Kasumi-1 (cell line): ENCODE measurements around the gene LEAP2.

Experiments used
- DNase-seq, 2 experiments: peaks; one replicate each; lab custom pipeline; 2025; lab: John Stamatoyannopoulos, UW

LEAP2 gene

DNA sequence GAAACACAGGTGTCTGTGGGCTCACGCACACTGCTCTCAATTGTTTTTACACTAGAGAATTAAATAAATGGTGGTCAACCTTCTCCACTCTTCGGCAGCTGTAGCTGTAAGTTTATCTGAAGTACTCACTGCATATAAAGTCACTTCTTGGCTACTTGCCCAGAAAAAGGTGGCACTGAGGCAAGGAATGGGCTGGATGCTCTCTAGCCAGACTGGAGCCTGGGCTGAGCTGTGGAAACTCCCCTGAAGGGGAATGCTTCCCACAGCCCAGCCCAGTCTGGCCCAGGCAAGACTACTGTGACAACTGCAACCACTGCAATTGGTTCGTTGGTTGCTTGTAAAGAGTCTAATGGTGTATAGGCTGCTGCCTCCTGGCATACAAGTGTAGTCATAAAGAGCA lies 4.5 kb downstream of the LEAP2 start:
- DNase-seq = no peak

DNA sequence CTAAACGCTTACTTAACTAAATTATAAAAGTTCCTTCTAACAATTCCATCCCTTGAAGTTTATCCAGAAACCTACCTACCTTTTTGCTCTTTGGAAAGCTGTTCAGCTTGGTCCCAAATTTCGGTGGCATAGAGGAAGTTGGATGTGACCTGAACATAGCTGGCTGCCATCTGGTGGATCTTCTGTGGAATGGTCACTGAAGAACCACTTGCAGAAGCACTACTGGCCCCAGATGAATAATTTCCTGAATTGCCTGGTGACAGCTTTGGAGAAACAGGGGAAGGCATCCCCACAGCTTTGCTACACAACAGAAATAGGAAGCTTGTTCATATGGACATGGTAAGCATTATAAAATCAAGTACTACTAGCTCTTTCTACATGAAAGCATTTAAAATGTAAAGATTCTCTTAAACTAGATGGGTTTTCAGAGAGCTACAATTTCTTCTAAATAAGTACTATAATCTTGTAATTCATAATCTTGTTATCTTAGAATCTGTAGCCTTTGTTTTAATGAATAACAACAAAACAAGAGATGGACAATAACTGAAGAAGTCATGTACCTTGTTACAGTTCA lies 9.9 kb downstream of the LEAP2 start:
- peak; percentile 91 to 96 for DNase-seq

DNA sequence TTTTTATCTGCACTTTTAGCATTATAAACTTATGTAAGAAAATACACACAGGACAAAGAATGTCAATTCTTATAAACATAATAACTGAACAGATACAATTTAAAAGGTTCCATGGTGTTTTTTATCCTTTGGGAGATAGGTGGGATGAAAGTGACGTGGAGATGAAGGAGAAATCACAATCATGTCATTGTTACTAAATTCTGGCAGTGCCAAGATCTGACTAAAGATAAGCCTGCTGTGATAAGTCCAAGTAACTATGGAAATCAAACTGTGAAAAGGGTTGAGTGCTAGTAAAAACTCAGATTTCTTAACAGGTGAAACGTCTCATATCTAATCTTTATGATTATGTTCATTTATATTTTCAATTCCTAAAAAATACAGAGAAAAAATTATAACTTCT lies 11.1 kb downstream of the LEAP2 start:
- no peak for DNase-seq

DNA sequence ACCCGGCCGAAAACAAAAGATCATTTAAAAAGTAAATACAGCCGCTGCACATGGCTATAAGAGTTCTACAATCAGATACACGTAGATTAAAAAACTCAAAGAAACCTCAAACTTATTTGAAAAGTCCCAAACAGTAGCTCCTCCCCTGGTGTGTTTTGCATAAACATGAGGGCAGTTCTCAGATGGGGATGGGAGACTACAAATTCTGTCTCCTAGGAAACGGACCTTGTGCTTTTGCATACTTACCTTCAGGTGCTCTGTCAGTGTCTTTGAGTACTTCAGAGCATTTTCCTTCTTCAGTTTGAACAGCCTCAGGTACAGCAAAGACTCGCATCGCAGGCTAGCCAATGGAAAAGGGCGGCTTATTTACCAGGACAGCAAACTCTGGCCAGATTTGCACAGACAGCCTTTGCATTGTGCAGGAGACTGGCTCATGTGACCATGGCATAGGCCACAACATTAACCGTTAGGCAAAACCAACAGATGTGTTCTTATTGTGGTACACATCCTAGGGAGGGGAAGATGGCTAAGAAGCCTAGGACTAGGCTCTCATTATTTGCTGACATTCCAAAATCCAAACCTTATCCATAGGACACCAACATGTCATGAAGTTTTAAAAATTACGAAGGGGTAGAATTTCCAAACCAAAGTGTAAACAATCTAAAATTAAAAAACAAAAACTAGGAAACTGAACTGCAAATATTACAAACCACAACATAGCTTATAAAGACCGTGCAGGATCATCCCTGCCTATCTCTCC lies 12.8 kb downstream of the LEAP2 start:
- DNase-seq = no peak

DNA sequence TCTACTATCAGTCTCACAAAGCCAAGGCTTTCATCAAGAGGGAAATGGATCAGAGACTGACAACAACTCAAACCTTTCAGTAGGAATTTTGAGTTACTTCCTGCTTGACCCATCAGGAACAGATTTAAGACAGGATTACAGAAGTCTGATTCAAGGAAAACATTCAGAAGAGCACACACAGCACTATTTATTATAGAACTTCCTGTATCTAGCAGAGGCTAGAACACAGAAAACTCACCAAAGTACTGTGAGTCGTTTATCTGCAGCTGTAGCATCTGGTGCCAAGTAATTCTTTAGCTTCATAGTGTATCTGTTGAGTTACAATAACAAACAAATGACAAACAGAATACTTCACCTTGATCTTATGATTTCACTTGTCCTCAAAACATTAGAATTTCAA lies 13.8 kb downstream of the LEAP2 start:
- no peak for DNase-seq

DNA sequence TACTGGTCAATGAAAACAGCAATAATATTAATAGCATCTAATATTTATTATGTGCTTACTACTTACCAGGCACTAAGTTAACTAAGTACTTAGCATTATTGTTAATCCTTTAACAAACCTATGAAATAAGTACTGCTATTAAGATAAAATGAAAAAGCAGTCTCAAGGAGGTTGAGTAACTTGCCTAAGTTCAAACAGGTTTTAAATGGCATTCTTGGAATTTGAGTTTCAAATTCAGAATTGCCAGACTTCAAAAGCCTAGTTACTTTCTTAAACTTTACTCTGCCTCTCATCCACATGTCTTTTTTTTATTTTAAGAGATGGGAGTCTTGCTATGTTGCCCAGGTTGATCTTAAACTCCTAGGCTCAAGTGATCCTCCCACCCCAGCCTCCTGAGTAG lies 16.0 kb downstream of the LEAP2 start:
- no peak for DNase-seq

DNA sequence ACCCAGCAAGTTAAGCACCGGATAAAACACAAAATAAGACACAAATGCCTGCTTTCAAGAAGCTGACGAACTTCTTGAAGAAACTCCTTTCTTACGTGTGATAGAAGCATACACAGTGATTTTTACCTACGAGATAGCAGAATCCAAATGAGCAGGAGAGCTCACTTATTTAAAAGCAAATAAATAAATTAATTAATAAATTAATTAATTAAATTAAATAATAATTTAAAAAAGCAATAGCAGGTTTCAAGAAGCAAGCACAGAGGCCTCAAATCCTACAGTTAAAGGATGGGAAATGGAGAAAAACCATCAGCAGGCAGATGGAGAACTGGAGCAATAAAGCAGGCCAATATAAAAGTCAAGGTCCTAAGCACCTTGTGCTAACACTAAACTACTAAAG lies 17.3 kb downstream of the LEAP2 start:
- no peak for DNase-seq

DNA sequence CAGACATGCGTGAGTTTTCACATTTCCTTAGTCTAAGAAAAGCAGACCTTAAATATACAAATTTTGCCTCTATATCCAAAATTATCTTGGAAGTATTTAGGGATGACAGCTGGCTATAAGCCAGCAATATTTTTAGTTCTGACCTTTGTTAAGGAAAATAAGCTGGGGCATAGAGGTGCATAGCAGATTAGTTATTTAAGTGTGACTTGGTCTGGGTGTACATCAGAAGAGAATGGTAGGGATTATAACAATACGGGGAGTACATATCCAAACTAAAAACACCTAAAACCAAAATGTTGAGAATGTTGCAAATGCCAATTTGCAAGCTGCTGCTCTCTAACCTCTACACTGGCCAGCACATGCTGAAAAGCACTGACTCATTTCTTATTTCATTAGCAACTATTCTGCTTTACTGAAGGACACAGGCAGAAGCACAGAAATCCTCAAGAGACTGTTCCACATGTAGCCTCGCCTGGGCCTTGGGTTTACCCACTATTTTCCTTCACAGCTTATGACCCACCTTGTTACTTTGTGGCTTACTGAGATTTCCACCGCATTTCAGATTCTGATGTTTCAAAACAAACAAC lies 22.3 kb downstream of the LEAP2 start:
- no peak for DNase-seq

DNA sequence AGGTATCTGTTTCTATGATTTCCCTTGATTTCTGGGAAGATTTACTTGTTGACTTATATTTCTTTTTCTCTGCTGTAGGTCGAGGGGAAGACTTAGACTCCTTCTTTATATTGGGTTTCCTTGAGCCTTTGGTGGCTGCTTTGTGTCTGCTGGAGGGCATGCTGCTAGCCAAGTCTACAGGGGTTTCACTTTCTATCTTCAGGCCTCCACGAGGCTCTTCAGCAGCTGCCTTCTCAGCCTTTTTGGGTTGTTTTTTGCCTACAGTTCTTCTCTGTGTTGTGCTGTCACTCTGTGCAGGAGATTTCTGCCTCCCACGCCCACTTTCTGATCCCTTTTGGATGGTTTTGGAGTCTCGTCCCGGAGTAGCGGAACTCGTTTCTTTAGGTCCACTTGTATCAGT lies 23.2 kb downstream of the LEAP2 start:
- no peak for DNase-seq

DNA sequence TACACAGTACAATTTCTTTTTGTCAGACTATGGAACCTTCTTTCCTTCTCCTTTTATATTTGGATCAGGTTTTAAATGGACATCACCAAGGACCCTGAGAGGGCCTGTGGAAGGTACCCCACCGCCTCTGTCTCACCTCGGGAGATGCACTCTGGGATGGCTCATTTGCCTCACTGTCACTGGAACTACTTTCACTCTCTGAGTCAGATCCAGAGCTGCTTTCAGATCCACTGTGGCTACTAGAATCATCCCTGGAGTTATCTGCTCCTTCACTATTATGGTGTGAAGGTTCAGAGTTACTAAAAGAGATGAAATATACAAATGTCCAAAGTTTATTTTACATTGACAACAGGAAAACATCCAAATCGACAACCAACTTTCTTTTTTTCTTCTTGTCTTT lies 24.6 kb downstream of the LEAP2 start:
- no peak for DNase-seq

DNA sequence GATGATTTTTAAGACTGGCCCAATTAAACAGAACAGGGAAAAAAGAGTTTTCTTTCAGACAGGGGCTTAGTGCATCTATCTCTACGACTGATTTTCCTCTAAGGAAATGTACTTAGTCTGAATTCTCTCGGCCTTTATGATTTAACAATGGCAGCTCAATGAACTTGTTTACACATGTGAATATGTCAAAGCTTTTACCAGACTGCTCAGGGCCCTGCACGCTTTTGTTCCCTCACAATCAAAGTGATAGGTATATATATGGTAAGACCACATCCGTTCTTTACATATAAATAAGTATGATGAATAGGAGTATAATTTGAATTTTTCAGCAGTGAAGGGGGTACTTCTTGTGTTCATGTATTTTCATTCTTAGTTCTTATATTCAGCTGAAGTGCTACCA lies 27.6 kb downstream of the LEAP2 start:
- no peak for DNase-seq

DNA sequence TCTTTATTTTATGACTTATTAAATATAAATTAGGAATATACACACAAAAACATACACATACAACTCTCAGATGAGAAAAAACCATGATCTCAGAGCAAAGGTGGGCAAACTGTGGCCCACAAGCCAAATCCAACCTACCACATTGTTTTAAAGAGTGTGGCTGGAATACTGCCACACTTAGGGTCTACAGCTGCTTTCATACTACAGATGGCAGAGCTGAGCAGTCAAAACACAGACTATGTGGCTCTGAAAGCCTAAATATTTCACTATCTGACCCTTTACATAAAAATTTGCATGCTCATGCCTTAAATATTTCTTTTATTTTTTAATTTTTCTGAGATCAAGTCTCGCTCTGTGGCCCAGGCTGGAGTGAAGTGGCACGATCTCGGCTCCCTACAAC lies 28.3 kb downstream of the LEAP2 start:
- DNase-seq = no peak

DNA sequence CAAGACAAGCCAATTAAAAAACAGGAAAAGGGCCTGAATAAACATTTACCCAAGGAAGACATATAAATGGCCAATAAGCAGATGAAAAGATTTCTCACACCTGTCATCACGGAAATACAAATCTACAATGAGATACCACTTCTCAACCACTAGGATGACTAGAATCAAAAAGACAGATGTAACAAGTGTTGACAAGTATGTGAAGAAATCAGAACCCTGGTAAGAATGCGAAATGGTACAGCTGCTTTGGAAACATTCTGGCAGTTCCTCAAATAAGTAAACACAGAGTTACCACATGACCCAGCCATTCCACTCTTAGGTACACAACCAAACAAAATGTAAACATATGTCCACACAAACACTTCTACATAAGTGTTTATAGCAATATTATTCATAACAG lies 32.5 kb downstream of the LEAP2 start:
- DNase-seq = peak in 1 of 2 experiments; percentile 11

DNA sequence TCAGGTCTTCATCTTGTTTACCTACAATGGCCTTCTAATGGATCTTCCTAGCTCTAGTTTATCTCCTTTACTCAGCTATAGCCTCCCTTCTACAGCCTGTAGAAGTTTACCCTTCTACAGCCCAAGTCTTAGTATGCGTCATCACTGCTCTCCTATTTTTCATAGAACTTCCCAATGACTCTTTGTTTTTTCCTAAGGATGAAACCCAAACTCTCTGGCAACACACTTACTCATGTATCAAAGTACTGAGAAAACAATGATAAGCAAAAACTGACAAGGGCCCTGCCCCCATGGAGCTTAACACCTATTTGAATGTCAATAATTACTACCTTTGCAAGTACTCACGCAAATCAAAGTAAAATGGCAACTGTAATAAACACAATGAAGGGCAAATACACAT lies 33.7 kb downstream of the LEAP2 start:
- no peak for DNase-seq

DNA sequence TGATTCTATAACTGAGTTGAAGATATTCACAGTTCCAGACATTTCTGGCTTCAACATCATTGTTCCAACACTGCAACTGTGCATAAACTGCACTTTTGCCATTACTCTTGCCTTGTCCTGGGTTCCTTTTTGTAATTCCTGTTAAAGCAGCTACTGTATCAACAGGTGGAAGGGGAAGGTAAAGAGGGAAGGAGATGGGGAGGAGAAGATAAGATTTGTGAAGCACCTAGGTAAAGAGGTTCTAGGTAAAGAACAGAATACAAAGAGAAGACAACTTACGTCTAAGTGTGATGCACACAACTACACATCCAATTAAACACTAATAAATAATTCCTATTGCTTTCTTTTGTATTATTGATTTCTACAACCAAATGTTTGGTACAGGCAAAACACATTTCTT lies 36.2 kb downstream of the LEAP2 start:
- no peak for DNase-seq

DNA sequence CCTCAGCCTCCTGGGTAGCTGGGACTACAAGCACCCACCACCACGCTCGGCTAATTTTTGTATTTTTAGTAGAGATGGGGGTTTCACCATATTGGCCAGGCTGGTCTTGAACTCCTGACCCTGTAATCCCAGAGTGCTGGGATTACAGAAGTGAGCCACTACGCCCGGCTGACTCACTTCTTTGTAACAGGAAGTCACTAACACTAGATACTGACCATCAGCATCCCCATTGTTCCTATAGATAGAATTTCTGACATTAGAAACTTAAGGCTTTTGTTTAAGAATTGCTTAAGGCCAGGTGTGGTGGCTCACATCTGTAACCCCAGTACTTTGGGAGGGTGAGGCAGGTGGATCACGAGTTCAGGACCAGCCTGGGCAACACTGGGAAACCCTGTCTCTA lies 42.2 kb downstream of the LEAP2 start:
- no peak for DNase-seq

DNA sequence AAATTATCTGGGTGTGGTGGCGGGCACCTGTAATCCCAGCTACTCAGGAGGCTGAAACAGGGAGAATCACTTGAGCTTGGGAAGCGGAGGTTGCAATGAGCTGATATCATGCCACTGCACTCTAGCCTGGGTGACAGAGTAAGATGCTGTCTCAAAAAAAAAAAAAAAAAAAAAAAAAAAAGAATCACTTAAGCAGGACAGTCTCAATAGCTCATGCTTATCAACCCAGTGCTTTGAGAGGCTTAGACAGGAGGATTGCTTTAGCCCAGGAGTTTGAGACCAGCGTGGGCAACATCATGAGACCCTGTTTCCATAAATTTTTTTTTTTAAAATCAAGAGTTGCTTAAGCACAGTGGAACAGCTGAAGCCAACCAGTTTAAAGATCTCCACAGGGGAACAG lies 42.6 kb downstream of the LEAP2 start:
- DNase-seq = no peak
